Measurements from ENCODE around the gene AUTS2.

The AUTS2 gene

DNA sequence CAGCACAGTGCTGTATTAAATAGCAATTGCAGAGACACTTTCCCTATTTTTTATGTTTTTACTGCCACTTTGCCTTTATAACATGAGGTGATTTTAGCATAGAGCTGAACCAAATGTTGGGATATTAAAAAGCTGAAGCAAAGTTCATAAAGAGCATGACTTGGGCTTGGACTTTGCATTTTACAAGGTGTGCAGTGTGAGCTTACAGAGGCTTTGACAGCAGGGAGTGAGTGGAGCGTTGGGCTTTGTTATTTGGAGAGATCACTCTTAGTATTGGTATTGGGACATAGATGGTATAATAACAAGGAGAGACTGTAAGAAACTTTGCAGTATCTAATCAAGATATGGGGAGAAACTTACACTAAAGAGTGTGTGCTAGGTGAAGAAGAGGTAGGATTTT, 449.1 kb downstream of the AUTS2 start:
- no peak for DNase-seq (ENCODE audit: low read depth in 4 of 4, low spot score in 1 of 4)

DNA sequence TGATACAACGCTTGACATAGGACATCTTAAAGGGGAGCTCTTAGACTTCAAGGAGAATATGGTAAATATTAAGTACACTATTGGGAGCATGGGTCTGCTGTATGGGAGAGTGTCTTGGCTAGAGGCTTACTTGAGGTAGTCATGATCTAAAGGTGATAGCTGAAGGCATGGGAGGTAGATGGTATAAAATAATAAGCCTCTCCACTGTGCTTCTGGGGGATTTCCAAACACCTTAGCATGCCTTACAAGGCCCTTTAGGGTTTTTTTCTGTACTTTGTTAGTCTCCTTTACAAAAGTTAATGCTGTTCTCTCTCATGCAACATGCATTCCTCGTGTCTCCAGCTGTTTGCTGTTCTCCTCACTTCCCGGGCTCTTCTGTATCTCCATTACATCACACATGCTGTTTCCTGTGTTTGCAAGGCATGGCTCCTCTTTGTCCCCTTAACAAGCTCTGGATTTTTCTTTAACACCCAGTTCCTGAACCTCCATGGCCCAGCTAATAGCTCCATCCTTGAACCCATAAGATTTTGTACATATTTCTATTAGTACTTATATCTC, 449.7 kb downstream of the AUTS2 start:
- no peak for DNase-seq (ENCODE audit: low read depth in 4 of 4, low spot score in 1 of 4)

DNA sequence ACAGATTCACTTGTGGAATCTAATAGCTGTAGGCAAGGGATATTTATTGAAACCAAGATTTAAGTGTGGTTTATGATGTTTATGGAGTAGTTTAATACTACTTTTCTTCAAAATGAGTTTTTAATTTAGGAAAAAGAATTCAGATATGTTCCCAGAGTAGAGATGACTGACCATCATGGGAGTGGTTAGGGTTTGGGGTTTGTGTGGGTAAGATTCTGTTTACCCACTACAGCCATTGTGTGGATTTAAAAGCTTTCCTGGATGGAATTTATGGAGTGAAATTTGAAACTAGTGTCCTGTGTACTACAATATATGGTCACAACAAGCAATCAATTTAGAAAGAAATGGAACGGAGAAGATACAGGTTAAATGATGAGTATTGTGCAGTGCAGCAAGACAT, 453.5 kb downstream of the AUTS2 start:
- no peak for DNase-seq (ENCODE audit: low read depth in 4 of 4, low spot score in 1 of 4)

DNA sequence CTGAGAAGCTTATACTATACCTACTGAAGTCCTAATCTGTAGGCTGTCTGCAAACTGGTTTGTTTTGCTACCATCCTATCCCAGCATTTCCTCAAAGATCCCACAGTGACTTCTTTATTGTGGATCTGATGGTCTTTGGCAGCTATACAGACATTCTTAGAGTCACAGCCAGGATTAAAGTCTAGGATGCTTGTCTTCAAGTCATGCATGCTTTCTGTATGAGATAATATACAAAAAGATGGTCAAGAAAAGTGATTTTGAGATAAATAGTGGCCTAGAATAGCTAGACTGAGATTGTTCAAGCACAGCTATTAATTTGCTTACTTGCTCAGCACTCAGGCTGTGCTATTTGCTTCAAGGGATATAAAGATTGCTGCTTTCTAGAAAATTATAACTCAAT, 454.4 kb downstream of the AUTS2 start:
- no peak for DNase-seq (ENCODE audit: low read depth in 4 of 4, low spot score in 1 of 4)

DNA sequence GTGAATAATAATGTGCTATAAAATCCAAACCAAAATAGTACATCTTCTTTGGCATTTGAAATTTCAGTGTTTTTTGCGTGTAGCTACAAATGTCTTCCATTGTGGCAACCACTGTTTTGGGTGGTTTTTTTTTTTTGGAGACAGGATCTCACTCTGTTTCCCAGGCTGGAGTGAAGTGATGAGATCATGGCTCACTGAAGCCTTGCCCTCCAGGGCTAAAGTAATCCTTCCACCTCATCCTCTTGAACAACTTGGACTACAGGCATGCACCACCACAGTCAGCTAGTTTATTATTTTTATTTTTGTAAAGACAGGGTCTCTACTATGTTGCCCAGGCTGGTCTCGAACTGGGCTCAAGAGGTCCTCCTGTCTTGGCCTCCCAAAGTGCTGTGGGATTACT, 455.1 kb downstream of the AUTS2 start:
- DNase-seq (ENCODE audit: low read depth in 4 of 4, low spot score in 1 of 4) = no peak

DNA sequence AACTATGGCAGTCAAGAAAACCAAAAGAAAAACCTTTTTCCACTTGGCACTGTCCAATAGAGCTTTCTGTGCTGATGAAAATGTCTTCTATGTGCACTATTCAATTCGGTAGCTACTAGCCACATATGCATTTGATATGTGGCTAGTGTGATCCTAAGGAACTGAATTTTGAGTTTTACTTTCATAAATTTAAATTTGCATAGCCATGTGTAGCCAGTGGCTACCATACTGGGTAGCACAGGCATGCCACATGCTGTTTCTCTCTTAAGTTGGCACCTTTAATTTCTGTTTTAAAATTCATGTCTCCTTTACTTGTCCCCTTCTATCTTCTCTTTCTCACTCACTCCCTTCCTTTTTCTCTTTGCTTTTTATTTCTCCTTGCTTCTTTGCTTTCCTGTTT, 455.7 kb downstream of the AUTS2 start:
- DNase-seq (ENCODE audit: low read depth in 4 of 4, low spot score in 1 of 4) = no peak

DNA sequence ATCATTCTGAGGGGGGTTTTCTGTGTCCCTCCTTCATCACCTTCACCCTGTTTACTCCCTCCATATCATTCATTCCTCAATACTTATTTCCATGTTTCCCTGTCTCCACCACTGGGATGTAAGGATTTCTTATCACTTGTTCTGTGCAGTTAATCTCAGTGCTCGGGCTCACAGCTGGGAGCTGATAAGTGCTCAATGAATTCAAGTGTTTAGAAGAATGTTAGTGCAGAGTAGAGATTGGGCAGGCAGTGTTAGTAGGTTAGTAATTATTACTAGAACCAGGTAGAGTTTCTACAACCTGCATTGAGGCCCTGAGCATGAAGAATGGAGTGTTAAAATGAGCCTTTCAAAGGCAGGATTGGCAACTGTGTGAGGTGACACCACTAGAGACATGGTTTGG, 458.1 kb downstream of the AUTS2 start:
- no peak for DNase-seq (ENCODE audit: low read depth in 4 of 4, low spot score in 1 of 4)

DNA sequence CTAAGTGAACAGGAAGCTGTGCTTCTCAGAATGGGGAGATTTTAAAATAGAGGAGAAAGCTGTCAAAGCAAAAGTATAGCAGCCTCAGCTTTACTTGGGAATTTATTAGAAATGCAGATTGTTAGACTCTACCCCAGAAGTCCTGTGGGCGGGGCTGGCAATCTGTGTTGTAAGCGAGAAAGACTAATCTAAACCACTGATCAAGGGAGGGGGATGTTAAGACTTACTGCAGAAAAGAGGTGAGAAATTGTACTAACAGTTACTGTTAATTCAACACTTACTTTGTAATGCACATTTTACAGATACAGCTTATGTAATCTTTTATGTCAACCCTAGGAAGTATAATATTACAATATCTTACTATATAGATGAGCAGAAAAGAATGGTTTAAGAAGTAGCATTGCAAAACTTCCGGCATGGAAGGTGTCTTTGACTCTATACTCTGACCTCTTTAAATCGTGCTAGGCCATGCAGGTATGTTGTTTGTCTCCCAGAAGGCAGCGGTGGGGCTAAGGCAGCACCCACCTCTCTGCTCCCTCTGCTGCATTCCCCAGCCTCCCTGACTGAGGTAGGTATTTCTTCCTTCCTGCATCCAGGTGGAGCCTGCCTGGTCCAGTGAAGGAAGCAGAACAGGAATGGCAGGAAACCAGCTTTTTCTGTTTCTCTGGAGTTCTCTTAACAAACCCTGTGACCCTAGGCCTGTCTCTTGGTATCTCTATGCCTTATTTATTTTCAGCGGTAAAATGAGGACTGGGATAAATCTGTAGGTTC, 462.2 kb downstream of the AUTS2 start:
- DNase-seq (ENCODE audit: low read depth in 4 of 4, low spot score in 1 of 4) = no peak

DNA sequence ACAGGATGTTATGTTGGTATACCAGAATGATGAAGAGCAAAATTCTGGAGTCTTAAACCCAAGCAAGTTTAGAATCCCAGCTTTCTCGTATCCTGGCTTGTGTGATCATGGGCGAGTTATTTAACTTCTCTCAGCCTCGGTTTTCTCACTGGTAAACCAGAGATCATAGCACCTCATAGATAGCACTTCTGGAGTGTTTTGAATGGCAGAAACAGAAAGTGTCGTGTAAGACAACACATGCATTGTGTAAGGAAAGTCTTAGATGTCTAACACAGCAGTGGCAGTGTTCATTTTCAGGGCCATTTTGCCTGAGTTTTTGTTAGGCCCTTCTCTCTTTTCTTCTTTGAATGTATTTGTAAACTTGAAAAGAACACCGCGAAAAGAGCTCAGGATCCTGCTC, 465.1 kb downstream of the AUTS2 start:
- no peak for DNase-seq (ENCODE audit: low read depth in 4 of 4, low spot score in 1 of 4)

DNA sequence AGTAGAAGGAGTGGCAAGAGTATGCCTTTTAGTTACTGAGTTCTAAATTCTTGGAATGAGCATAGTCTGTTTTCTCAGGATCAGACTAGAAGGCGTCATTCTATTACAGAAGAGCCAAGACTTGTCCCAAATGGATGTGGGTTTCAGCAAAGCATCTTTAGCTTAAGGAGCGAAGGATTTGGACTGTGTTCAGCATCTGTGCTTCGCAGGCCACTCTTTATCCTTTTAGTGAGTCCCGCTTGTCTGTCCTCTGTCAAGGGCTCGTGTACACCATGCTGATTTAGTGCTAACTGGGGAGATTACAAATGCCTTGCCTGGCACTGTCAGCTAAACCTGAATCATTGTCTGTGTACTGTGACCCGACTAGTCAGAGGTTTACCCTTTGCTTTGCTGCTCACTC, 465.7 kb downstream of the AUTS2 start:
- no peak for DNase-seq (ENCODE audit: low read depth in 4 of 4, low spot score in 1 of 4)

DNA sequence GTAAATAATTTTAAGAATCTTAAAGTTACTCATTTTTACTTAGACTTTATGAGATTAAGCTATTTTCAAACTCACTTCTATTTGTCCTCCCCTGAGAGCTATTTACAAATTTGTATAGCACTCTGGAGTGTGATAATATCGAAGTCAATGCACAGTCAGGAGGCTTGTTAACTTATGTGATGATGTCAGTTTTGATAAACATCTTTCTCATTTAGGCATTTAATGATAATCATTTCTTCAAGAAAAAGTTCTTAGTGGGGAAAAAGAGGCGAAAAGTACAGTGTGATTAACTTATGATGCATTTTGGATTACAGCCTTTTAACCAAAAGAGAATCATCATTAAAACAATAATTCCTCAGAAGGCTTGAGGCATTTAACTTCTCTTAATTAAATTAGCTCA, 468.6 kb downstream of the AUTS2 start:
- DNase-seq (ENCODE audit: low read depth in 4 of 4, low spot score in 1 of 4) = no peak

DNA sequence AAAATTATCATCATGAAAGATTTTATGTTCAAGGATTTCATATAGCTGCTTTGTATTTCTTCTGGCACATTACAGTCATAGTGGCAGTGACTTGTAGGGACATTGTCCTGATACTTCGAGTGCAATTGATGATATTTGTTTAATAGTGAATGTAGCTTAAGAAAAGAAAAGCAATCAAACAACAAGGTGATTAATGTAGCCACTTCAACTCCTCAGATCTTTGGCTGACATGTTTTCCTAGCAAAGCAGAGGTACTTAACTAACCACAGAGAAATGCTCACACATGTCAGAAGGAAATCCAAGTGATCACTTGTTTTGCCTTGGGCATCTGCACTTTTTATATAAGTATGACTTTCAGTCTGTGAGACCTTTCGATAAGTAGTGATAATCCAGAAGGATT, 470.3 kb downstream of the AUTS2 start:
- DNase-seq (ENCODE audit: low read depth in 4 of 4, low spot score in 1 of 4) = no peak

DNA sequence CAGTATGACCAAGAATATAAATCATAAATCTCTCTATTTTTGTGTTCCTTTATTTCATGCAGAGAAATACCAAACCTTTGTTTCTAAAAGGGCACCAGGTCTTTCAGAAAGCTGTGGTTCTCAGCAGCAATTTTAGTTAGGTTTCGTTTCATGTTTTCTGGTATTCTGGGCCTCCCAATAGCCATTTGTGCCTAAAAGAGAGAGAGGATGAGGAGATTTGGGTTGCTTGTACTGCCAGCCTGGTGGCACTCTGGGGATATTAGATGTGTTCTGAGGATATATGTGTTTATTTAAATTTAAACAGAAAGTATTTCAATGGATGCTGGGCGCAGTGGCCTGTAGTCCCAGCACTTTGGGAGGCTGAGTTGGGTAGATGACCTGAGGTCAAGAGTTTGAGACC, 471.7 kb downstream of the AUTS2 start:
- no peak for DNase-seq (ENCODE audit: low read depth in 4 of 4, low spot score in 1 of 4)

DNA sequence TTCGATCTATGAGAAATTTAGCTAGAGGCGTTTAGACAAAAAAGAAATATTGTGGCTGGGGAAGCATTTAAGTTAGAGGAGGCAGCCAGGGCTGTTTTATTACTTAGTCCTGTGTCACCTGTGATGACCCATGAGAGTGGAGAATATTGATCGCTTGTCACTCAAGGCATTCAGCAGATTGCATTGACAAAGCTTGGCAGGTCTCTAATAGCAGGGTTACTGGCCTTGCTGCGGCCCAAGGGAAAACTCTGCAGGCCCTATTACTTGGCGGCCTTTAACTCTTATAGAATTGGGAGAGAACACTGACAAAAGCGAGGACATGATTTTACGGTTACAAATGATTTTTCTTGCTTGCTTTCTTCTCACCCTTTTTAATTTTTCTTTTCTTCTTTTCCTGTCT, 473.5 kb downstream of the AUTS2 start:
- DNase-seq (ENCODE audit: low read depth in 4 of 4, low spot score in 1 of 4) = no peak

DNA sequence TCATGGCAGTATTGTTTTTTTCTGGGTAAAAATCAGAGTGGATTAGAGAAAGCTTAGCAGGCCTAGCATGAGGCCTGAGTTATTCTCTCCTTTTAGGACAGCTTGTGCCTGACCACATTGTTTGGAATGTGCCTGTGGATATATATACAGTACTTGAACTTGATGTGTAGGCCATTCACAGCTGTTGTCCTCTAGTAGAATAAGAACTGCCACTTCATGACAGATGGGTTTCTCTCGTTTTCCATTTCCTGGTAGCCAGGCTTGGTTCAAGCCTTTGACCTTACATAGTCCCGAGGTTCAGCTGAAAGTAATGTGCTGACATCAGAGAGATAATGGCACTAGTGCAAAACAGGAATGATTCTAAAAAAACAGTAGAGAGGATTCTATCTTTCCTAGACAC, 473.9 kb downstream of the AUTS2 start:
- no peak for DNase-seq (ENCODE audit: low read depth in 4 of 4, low spot score in 1 of 4)

DNA sequence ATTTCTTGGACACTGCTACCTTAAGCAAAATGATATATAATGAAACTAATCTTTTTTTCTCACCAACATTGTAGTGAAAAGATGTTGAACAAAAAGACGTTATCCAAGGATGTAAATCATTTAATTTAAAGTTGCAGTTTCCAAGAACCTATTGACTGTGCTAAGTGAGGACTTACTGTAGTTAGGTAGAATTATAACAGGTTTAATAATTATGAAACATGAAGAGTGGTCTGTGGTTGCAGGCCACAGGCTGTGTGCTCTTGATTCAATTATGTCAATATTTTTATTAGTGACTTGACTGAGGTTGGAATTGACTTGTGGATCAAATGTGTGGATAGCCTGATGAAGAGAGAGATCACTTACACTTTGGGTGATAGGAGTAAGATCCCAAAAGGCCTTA, 478.1 kb downstream of the AUTS2 start:
- DNase-seq (ENCODE audit: low read depth in 4 of 4, low spot score in 1 of 4) = no peak

DNA sequence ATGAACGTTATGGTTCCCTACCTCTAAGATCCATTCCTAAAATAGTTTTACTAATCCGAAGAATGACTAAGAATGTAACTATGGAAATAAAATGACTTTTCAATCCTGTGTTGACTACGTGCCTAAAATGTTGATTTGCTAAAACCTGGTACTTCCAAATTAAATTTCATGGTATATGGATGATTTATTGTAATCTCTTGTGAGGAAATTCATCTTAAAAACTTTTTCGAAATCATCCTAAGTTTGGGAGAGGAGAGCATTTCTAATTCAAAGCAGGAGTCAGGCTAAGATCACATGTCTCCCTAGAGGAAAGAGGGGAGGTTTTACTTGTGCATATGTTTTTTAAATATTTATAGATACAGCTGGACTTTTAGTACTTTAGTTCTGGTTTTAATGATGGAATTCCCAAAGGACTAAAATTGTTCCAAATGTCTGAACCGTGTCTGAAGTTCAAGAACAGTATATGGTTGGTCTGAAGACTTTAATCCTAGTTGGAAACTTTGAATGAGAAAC, 483.9 kb downstream of the AUTS2 start:
- no peak for DNase-seq (ENCODE audit: low read depth in 4 of 4, low spot score in 1 of 4)

DNA sequence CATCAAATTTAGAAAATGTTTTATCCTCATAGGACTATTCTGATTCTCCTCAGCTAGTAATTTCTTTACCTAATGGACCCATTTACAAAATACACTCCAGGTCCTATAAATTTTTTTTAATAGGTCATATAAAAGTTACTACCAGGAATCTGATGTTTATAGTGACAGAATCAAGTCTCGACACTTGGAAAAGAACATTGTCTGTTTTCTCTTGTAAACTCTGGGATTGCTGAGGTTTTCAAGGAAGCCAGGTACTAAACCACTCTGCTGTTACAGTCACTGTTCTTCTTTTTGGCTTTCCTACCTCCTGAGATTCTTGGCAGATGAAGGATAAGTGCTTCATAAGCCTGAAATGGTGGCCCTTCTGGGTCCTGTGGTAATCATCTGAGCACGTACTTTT, 493.1 kb downstream of the AUTS2 start:
- DNase-seq (ENCODE audit: low read depth in 4 of 4, low spot score in 1 of 4) = no peak

DNA sequence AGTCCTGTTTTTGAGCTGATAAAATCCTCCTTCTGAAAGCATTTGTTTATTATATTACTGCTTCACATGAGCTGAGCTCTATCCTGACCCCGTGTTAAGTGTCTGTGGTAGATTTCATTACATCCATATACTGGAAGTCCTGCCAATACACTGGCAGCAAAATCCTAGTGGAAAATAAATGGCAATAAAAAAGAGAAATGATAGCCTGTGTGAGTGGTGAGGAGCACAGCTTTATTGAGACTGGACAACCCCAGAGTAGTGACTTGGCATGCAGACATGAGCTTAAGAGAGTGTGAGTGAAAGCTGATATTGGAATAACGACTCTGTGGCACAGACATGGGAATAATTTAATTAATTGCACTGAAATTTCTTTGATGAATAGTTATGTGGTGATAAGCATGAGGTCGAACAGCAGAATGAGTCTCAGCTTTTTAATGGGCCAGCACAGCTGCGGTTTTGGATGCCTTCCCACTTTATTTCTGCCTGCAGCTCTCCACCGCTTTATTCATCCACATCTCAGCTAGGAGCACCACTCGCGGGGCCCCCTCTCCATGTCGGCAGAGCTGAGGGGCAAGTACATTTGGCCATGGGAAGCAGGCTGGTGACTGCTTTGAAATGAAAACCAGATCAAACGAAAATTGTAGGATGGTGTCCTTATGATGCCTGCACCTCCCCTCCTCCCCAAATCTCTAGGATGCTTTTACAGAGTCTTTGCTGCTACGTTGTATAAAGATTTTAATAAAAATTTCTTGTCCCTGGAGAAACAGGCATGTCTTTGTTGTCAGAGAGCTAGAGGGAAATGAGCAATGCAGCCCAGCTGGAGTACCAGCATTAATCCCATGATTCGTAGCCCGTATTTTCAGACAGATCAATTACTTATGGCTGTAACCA, 494.3 kb downstream of the AUTS2 start:
- no peak for DNase-seq (ENCODE audit: low read depth in 4 of 4, low spot score in 1 of 4)

DNA sequence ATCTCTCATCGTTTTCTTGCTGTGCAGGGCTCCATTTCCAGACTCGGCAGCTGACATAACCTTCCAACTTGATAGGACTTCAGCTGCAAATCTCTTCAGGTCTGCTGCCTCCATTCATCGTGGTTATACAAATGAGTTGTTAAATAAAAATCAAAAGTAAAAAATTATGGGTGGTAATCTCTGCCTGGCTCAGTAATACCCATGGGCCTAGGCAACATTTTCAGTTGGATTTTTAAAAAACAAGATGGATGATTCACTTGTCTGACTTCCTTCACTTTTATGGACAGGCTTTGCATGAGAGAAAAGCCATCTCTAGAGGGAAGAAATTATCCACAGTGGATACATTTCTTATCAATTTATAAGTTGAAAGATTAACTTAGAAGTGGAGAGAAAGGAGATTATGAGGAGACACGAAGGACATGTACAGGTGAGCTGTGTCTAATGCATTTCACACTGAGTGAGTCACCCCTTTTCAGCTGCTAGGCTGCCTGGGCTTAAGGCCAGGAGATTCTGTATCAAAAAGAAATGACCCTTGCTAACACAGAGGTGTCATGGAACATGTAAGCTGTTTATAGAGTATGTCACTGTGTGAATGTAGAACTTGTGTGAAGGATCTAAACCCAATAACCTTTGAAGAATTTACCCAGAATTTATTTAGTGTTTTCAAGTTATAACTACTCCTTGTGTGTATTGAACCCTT, 495.1 kb downstream of the AUTS2 start:
- DNase-seq (ENCODE audit: low read depth in 4 of 4, low spot score in 1 of 4) = no peak

DNA sequence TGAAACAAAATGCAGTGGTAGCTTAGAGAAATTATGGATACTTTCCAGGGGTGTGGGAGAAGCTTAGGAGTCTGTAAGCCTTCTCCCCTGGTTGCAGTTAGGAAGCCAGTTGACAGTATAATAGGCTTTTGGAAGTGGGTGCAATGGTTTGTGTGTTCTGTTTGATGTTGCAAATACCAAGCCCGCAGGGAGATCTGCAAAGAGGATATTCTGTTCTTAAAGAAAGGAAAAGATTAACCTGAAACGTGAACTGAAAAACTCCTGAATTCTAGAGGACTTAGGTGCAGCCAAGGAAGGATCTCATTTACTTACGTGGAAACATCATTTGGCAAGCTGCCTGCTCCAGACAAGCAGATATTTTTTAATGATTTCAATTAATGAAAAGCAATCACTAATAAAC, 496.6 kb downstream of the AUTS2 start:
- no peak for DNase-seq (ENCODE audit: low read depth in 4 of 4, low spot score in 1 of 4)
